ENCODE results near the gene LRWD1. TPM values are rescaled to one million over a fixed set of nuclear protein-coding genes. Genes with fewer than 3 reads are reported as not detected.

The LRWD1 gene
- total and polyA plus RNA-seq, 12 donors, result 7.3 to 48.9 (median 24.4) TPM

GRCh38 chr7:102460467-102460866, 4.3 kb upstream of the LRWD1 start:
- intact Hi-C loops (cut with DNase I), result loop anchor here in 1 of 2 donors (10.0 kb wide), 1 partner anchor 46 kb away; no protein-coding TSS in a partner anchor
- no peak for TF ChIP-seq POLR2A (IDR thresholded peaks at IDR 0.05)
- TF ChIP-seq, protein P1, sequence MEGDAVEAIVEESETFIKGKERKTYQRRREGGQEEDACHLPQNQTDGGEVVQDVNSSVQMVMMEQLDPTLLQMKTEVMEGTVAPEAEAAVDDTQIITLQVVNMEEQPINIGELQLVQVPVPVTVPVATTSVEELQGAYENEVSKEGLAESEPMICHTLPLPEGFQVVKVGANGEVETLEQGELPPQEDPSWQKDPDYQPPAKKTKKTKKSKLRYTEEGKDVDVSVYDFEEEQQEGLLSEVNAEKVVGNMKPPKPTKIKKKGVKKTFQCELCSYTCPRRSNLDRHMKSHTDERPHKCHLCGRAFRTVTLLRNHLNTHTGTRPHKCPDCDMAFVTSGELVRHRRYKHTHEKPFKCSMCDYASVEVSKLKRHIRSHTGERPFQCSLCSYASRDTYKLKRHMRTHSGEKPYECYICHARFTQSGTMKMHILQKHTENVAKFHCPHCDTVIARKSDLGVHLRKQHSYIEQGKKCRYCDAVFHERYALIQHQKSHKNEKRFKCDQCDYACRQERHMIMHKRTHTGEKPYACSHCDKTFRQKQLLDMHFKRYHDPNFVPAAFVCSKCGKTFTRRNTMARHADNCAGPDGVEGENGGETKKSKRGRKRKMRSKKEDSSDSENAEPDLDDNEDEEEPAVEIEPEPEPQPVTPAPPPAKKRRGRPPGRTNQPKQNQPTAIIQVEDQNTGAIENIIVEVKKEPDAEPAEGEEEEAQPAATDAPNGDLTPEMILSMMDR (IDR thresholded peaks at IDR 0.05), result no peak
- no peaks in the 10 kb centered on the region for H3K27me3 ChIP-seq
- H3K36me3 ChIP-seq (replicated peaks in 1 of 2), result peaks cover 0 to 39% of the 10 kb centered on the region in 2 donors
- H3K4me1 ChIP-seq (replicated peaks in 1 of 2), result peaks cover 7 to 13% of the 10 kb centered on the region in 2 donors
- DNase-seq, result no peak
- no peak overlapping the region for H3K4me3 ChIP-seq
- H3K27ac ChIP-seq, result no peak overlapping the region
- H3K9me3 ChIP-seq (replicated peaks in 1 of 3), result no peaks in the 10 kb centered on the region
- WGBS, 4 donors, result 84 to 91% (median 90%) methylated on average over 8 of the region's 8 CpGs

- intact Hi-C loops (cut with DNase I), result loop anchor here in 1 of 2 donors (10.0 kb wide), 1 partner anchor 49 kb away; no protein-coding TSS in a partner anchor
- H3K9me3 ChIP-seq (replicated peaks in 1 of 3), result no peaks in the 10 kb centered on the region
Observed at GRCh38 chr7:102463841-102464576, 775 bp upstream of the LRWD1 start.

GRCh38 chr7:102466097-102466496, 1.3 kb downstream of the LRWD1 start:
- no peak overlapping the region for H3K4me3 ChIP-seq
- DNase-seq, result no peak
- no peak overlapping the region for H3K27ac ChIP-seq
- H3K36me3 ChIP-seq (replicated peaks in 1 of 2), result no peaks in the 10 kb centered on the region
- WGBS, 4 donors, result 92 to 96% (median 94%) methylated on average over 7 of the region's 7 CpGs
- no peaks in the 10 kb centered on the region for H3K9me3 ChIP-seq (replicated peaks in 1 of 3)
- intact Hi-C loops (cut with DNase I), result loop anchor here in 1 of 2 donors (10.0 kb wide), 1 partner anchor 51 kb away; no protein-coding TSS in a partner anchor
- H3K4me1 ChIP-seq (replicated peaks in 1 of 2), result peaks cover 27 to 33% of the 10 kb centered on the region in 2 donors
- no peak for TF ChIP-seq POLR2A (IDR thresholded peaks at IDR 0.05)
- TF ChIP-seq, protein P1 (IDR thresholded peaks at IDR 0.05), result no peak
- H3K27me3 ChIP-seq, result no peaks in the 10 kb centered on the region

More at GRCh38 chr7:102463841-102464576, 775 bp upstream of the LRWD1 start:
- peak in 1 of 7 donors; percentile 44 for DNase-seq
- H3K27ac ChIP-seq, result peak overlapping the region in 3 of 5 donors; percentile 20 to 35 (median 21)
- H3K4me3 ChIP-seq, result peak overlapping the region; percentile 53 to 87 (median 78)
- H3K27me3 ChIP-seq, result no peaks in the 10 kb centered on the region
- TF ChIP-seq, protein P1 (IDR thresholded peaks at IDR 0.05), result no peak
- TF ChIP-seq POLR2A (IDR thresholded peaks at IDR 0.05), result no peak
- H3K36me3 ChIP-seq (replicated peaks in 1 of 2), result peaks cover 0 to 6% of the 10 kb centered on the region in 2 donors
- H3K4me1 ChIP-seq (replicated peaks in 1 of 2), result peaks cover 23 to 28% of the 10 kb centered on the region in 2 donors
- WGBS, 4 donors, result 10 to 15% (median 12%) methylated on average over 16 to 24 of the region's 24 CpGs

DNA sequence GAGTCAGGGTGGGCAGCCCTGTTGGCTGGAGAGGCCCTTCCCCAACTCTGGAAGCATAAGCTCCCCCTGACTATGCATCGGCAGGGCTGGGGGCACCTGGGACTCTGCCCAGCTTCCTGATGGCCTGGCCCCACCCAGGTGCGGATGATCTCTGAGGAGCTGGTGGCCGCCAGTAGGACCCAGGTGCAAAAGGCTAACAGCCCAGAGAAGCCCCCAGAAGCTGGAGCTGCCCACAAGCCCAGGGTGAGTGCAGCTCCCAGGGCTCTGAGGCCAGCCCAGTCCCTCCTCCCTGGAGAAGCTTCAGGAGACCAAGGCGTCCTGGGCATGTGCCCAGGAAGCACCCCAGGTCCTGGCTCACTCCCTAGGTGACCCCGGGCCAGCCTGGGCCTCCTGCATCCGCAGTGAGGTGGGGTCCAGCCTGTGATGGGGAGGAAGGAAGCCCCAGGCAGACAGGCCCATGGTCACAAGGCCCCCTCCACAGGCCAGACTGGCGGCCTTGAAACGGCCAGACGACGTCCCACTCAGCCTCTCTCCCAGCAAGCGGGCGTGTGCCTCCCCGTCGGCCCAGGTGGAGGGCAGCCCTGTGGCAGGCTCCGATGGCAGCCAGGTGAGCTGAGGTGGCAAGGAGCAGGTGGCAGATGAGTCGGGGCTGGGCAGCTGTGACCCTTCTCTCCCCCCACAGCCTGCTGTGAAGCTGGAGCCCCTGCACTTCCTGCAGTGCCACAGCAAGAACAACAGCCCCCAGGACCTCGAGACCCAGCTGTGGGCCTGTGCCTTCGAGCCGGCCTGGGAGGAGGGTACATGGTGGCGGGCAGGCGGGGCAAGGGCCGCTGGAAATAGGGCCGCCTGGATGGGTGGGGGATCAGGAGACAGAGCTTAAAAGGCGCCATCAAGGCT, 3.0 kb downstream of the LRWD1 start:
- H3K36me3 ChIP-seq (replicated peaks in 1 of 2), result peaks cover 0 to 9% of the 10 kb centered on the region in 2 donors
- TF ChIP-seq POLR2A (IDR thresholded peaks at IDR 0.05), result no peak
- TF ChIP-seq, protein P1 (IDR thresholded peaks at IDR 0.05), result no peak
- peak overlapping the region in 2 of 5 donors; percentile 30 to 72 for H3K27ac ChIP-seq
- WGBS, 4 donors, result 74 to 91% (median 75%) methylated on average over 4 to 24 of the region's 24 CpGs
- H3K27me3 ChIP-seq, result no peaks in the 10 kb centered on the region
- DNase-seq, result peak in 1 of 7 donors; percentile 32
- no peaks in the 10 kb centered on the region for H3K9me3 ChIP-seq (replicated peaks in 1 of 3)
- intact Hi-C loops (cut with DNase I), result loop anchor here in 1 of 2 donors (10.0 kb wide), 1 partner anchor 53 kb away; no protein-coding TSS in a partner anchor
- peaks cover 27 to 33% of the 10 kb centered on the region in 2 donors for H3K4me1 ChIP-seq (replicated peaks in 1 of 2)
- no peak overlapping the region for H3K4me3 ChIP-seq
